Hepatocyte (in vitro differentiated cells): Measurements from ENCODE around the gene ZNF614.

Source experiments
- CTCF ChIP-seq: fragments of 200-600 bp; sonication (generic); IDR thresholded peaks from 2 replicates; pipeline ENCODE4 v1.5.1; 2016; ENCODE audit warnings: antibody characterized with exemption, mild to moderate bottlenecking; ENCODE audit not compliant: poor library complexity
- EZH2 ChIP-seq: fragments of 200-600 bp; sonication (generic); IDR thresholded peaks from 2 replicates; pipeline ENCODE4 v1.6.1; 2016; ENCODE audit warnings: antibody characterized with exemption, mild to moderate bottlenecking, borderline replicate concordance
- EZH2phosphoT487 ChIP-seq: fragments of 200-600 bp; sonication (generic); IDR thresholded peaks from one replicate; pipeline ENCODE4 v1.6.1; 2018; ENCODE audit warnings: antibody characterized with exemption, mild to moderate bottlenecking, low read depth, moderate library complexity; ENCODE audit not compliant: unreplicated experiment, severe bottlenecking

DNA sequence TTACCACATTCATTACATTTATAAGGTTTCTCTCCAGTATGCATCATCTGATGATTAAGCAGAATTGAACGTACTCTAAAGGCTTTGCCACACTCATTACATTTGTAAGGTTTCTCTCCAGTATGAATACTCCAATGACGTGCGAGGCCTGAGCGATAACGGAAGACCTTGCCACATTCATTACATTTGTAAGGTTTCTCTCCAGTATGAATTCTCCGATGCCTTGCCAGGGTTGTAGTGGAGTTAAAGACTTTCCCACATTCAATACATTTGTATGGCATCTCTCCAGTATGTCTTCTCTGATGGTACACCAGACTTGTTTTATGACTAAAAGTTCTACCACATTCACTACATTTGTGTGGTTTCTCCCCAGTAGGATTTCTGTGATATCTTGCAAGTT lies 37.2 kb upstream of the ZNF614 start:
- TF ChIP-seq CTCF, result no peak
- no peak for TF ChIP-seq EZH2phosphoT487
- TF ChIP-seq EZH2, result no peak
